Testis (tissue), 2 donors: ENCODE data around the gene ASCL1.

Source experiments
- POLR2A ChIP-seq: fragments of 450-650 bp; IDR thresholded peaks from one replicate; pipeline ENCODE4 v1.6.1; 2017; ENCODE audit warnings: antibody characterized with exemption, mild to moderate bottlenecking, moderate library complexity
- TF ChIP-seq, protein P1 (sequence below), 3 experiments: fragments of 450-650 bp in 2 of 3; fragments of 200-600 bp in 1 of 3; sonication (generic) in 1 of 3; IDR thresholded peaks; one replicate each; pipeline ENCODE4 v1.5.1; 2016 to 2019; ENCODE audit warnings: antibody characterized with exemption in 3 of 3, mild to moderate bottlenecking in 2 of 3, moderate library complexity in 1 of 3

DNA sequence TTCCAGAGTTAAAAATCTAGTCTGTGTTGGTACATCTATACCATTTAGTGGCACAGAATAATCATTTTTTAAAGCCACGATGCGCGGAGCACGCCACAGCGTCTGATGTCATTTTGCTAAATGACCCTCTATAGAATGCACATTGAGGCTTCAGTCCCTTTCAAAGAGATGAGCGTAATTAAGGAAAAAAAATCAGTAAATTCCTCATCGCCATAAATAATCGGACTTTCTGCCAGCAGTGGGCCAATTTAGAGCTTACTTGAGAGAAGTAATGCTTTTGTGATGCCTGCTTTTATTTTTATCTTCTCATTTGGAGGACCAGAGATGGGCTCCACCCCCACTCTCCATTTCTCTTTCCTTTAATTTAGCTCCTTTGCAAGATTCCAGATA is 4.0 kb downstream of the ASCL1 start:
- TF ChIP-seq, protein P1, sequence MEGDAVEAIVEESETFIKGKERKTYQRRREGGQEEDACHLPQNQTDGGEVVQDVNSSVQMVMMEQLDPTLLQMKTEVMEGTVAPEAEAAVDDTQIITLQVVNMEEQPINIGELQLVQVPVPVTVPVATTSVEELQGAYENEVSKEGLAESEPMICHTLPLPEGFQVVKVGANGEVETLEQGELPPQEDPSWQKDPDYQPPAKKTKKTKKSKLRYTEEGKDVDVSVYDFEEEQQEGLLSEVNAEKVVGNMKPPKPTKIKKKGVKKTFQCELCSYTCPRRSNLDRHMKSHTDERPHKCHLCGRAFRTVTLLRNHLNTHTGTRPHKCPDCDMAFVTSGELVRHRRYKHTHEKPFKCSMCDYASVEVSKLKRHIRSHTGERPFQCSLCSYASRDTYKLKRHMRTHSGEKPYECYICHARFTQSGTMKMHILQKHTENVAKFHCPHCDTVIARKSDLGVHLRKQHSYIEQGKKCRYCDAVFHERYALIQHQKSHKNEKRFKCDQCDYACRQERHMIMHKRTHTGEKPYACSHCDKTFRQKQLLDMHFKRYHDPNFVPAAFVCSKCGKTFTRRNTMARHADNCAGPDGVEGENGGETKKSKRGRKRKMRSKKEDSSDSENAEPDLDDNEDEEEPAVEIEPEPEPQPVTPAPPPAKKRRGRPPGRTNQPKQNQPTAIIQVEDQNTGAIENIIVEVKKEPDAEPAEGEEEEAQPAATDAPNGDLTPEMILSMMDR (IDR thresholded peaks at IDR 0.05): no peak
- no peak for TF ChIP-seq POLR2A
